HepG2 (cell line): ENCODE data around the gene ADCY10. TPM values are rescaled to one million over a fixed set of nuclear protein-coding genes. Genes with fewer than 3 reads are reported as not detected.

ENCODE experiments used
- ATAC-seq: fragments of 200-7000 bp; cut with Tn5 transposase; 3 replicates; pipeline ENCODE4 v1.9.1; 2020; ENCODE audit warnings: mild to moderate bottlenecking, moderate library complexity
- BruUV-seq: library from RNA; stranded (reverse); fragments of 400-500 nt; replicated peaks from 2 replicates; lab custom pipeline; 2021; lab: Mats Ljungman, UMichigan
- CTCF ChIA-PET: fragments of 300-600 bp; formaldehyde crosslinking; extraction: SDS; loops from one replicate; lab custom pipeline; 2021; ENCODE audit warnings: low total read pairs, inconsistent platforms, low intra/inter-chr PET ratio; lab: Yijun Ruan, JAX
- POLR2A ChIA-PET: fragments of 350-600 bp; sonication (Branson Sonifier 250); formaldehyde crosslinking; loops from one replicate; lab custom pipeline; 2020; ENCODE audit warnings: antibody characterized with exemption, inconsistent platforms; lab: Yijun Ruan, JAX
- DNase-seq: peaks from one replicate; pipeline ENCODE4 v3.0.0-alpha.2; 2015; ENCODE audit warnings: low spot score
- FAIRE-seq: peaks from 3 replicates; lab custom pipeline; 2011; peaks lifted over from hg19 to GRCh38; lab: Jason Lieb, UNC
- H2AFZ ChIP-seq: one replicate; pipeline ENCODE4 v1.6.1; 2011; ENCODE audit warnings: low read length, inconsistent platforms
- H3K27ac ChIP-seq: fragments of 300-600 bp; 3 replicates; pipeline ENCODE4 v1.8.0; 2011; ENCODE audit warnings: mixed run types, mild to moderate bottlenecking, mixed read lengths, low read length, inconsistent platforms; ENCODE audit not compliant: insufficient read depth; ENCODE audit errors: extremely low read length
- H3K27me3 ChIP-seq, 2 experiments: fragments of 200-600 bp in 1 of 2; 2 replicates in 1 of 2; 3 replicates in 1 of 2; pipeline versions ENCODE4 v1.6.0 to v1.8.0; 2011; ENCODE audit warnings: low read length in 2 of 2, mild to moderate bottlenecking in 2 of 2, moderate library complexity in 2 of 2, inconsistent platforms in 1 of 2; ENCODE audit not compliant: insufficient read depth in 2 of 2, control insufficient read depth in 1 of 2
- H3K36me3 ChIP-seq, 2 experiments: fragments of 200-600 bp in 1 of 2; replicated peaks in 1 of 2; 2 replicates in 1 of 2; 3 replicates in 1 of 2; pipeline versions ENCODE4 v1.5.1 to v1.8.0; 2011; ENCODE audit warnings: low read length in 2 of 2, inconsistent platforms in 1 of 2; ENCODE audit not compliant: insufficient read depth in 2 of 2, control insufficient read depth in 1 of 2
- H3K4me1 ChIP-seq: 2 replicates; pipeline ENCODE4 v1.5.1; 2012; ENCODE audit warnings: low read length, inconsistent platforms; ENCODE audit not compliant: insufficient read depth
- H3K4me2 ChIP-seq: 2 replicates; pipeline ENCODE4 v1.6.0; 2011; ENCODE audit warnings: low read depth, low read length, inconsistent platforms
- H3K4me3 ChIP-seq, 3 experiments: fragments of 200-600 bp in 1 of 3; sonication (generic), shearing (Covaris generic) in 1 of 3; replicated peaks in 1 of 3; 2 replicates each; pipeline ENCODE4 v1.5.1; 2011 to 2016; ENCODE audit warnings: low read length in 3 of 3, inconsistent platforms in 2 of 3, low read depth in 2 of 3, mild to moderate bottlenecking in 2 of 3, control low read depth in 1 of 3, mixed read lengths in 1 of 3; ENCODE audit not compliant: insufficient read depth in 1 of 3
- H3K79me2 ChIP-seq: one replicate; pipeline ENCODE4 v1.6.1; 2011; ENCODE audit warnings: low read length, inconsistent platforms; ENCODE audit not compliant: insufficient read depth
- H3K9ac ChIP-seq: 2 replicates; pipeline ENCODE4 v1.6.0; 2011; ENCODE audit warnings: mild to moderate bottlenecking, low read depth, low read length, inconsistent platforms; ENCODE audit not compliant: insufficient read depth
- H3K9me3 ChIP-seq: 2 replicates; pipeline ENCODE4 v1.5.1; 2012; ENCODE audit warnings: mild to moderate bottlenecking, low read length
- H4K20me1 ChIP-seq: 2 replicates; pipeline ENCODE4 v1.6.0; 2011; ENCODE audit warnings: inconsistent platforms, mild to moderate bottlenecking, low read length, moderate library complexity; ENCODE audit not compliant: insufficient read depth
- CCDC6 ChIP-seq: sonication (generic); formaldehyde crosslinking; IDR thresholded peaks from 2 replicates; pipeline ENCODE4 v1.8.1; 2022; ENCODE audit warnings: mild to moderate bottlenecking, missing genetic modification reagents, moderate library complexity
- GFI1 ChIP-seq: sonication (generic); formaldehyde crosslinking; IDR thresholded peaks from 2 replicates; pipeline ENCODE4 v1.5.0; 2020; ENCODE audit warnings: missing genetic modification reagents, mild to moderate bottlenecking, borderline replicate concordance
- HNF4G ChIP-seq, 2 experiments: sonication (generic) in 1 of 2; formaldehyde crosslinking in 1 of 2; IDR thresholded peaks; 2 replicates each; pipeline versions ENCODE4 v1.4.0 to v1.6.1; 2011 to 2020; ENCODE audit warnings: borderline replicate concordance in 2 of 2, low read depth in 2 of 2, mild to moderate bottlenecking in 2 of 2, low read length in 1 of 2, missing genetic modification reagents in 1 of 2, moderate library complexity in 1 of 2
- JUND ChIP-seq: sonication (generic); formaldehyde crosslinking; IDR thresholded peaks from 2 replicates; pipeline ENCODE4 v1.8.0; 2022; ENCODE audit warnings: mild to moderate bottlenecking, missing genetic modification reagents
- RARG ChIP-seq: sonication (generic); formaldehyde crosslinking; IDR thresholded peaks from 2 replicates; pipeline ENCODE4 v1.4.0; 2020; ENCODE audit warnings: low read depth, mild to moderate bottlenecking, missing genetic modification reagents
- RBFOX2 ChIP-seq: fragments of 200-400 bp; formaldehyde crosslinking; IDR thresholded peaks from 2 replicates; pipeline ENCODE4 v1.6.1; 2017; ENCODE audit warnings: low read depth, mild to moderate bottlenecking, low read length
- RXRA ChIP-seq: sonication (generic); formaldehyde crosslinking; IDR thresholded peaks from 2 replicates; pipeline ENCODE4 v1.5.1; 2020; ENCODE audit warnings: missing genetic modification reagents
- SALL2 ChIP-seq: sonication (generic); formaldehyde crosslinking; IDR thresholded peaks from 2 replicates; pipeline ENCODE4 v1.8.1; 2023; ENCODE audit warnings: mild to moderate bottlenecking, missing genetic modification reagents, inconsistent platforms
- SNAPC4 ChIP-seq: sonication (generic); formaldehyde crosslinking; IDR thresholded peaks from 2 replicates; pipeline ENCODE4 v1.4.0; 2020; ENCODE audit warnings: mild to moderate bottlenecking, missing genetic modification reagents
- ZBTB38 ChIP-seq: sonication (generic); formaldehyde crosslinking; IDR thresholded peaks from 2 replicates; pipeline ENCODE4 v1.5.1; 2020; ENCODE audit warnings: mild to moderate bottlenecking, missing genetic modification reagents
- ZFP62 ChIP-seq: sonication (generic); formaldehyde crosslinking; IDR thresholded peaks from 2 replicates; pipeline ENCODE4 v1.4.0; 2020; ENCODE audit warnings: missing genetic modification reagents
- ZKSCAN5 ChIP-seq: sonication (generic); formaldehyde crosslinking; IDR thresholded peaks from 2 replicates; pipeline ENCODE4 v1.5.1; 2020; ENCODE audit warnings: mild to moderate bottlenecking, missing genetic modification reagents
- ZMYM2 ChIP-seq: sonication (generic); formaldehyde crosslinking; IDR thresholded peaks from 2 replicates; pipeline ENCODE4 v1.8.0; 2022; ENCODE audit warnings: mild to moderate bottlenecking, missing genetic modification reagents
- ZNF260 ChIP-seq: sonication (generic); formaldehyde crosslinking; IDR thresholded peaks from 2 replicates; pipeline ENCODE4 v1.4.0; 2020; ENCODE audit warnings: missing genetic modification reagents, low read depth, mild to moderate bottlenecking, borderline replicate concordance
- ZNF343 ChIP-seq: sonication (generic); formaldehyde crosslinking; IDR thresholded peaks from 2 replicates; pipeline ENCODE4 v1.4.0; 2020; ENCODE audit warnings: mild to moderate bottlenecking, missing genetic modification reagents
- ZNF350 ChIP-seq: sonication (generic); formaldehyde crosslinking; IDR thresholded peaks from 2 replicates; pipeline ENCODE4 v1.4.0; 2020; ENCODE audit warnings: mild to moderate bottlenecking, low read depth, missing genetic modification reagents, borderline replicate concordance
- ZNF713 ChIP-seq: sonication (generic); formaldehyde crosslinking; IDR thresholded peaks from 2 replicates; pipeline ENCODE4 v1.4.0; 2020; ENCODE audit warnings: mild to moderate bottlenecking, missing genetic modification reagents
- ZNF724P ChIP-seq: sonication (generic); formaldehyde crosslinking; IDR thresholded peaks from 2 replicates; pipeline ENCODE4 v1.8.0; 2022; ENCODE audit warnings: missing genetic modification reagents, borderline replicate concordance
- ZNF773 ChIP-seq: sonication (generic); formaldehyde crosslinking; IDR thresholded peaks from 2 replicates; pipeline ENCODE4 v1.4.0; 2020; ENCODE audit warnings: missing genetic modification reagents, borderline replicate concordance
- ZNF879 ChIP-seq: sonication (generic); formaldehyde crosslinking; IDR thresholded peaks from 2 replicates; pipeline ENCODE4 v1.8.1; 2023; ENCODE audit warnings: missing genetic modification reagents
- WGBS: methylation state at CpG from one replicate; pipeline ENCODE4 v1.1.6; 2017; ENCODE audit warnings: low lambda C conversion rate; 5-methylcytosine and 5-hydroxymethylcytosine counted together
- in situ Hi-C: cut with HindIII; loops from 2 replicates; pipeline ENCODE4 v1.10.0; 2017; ENCODE audit warnings: low pct_unique_long_range_greater_than_20kb; ENCODE audit not compliant: extremely low pct_ligation_motif_present
- intact Hi-C: fragments of 100-400 bp; cut with micrococcal nuclease; formaldehyde crosslinking; loops from one replicate; pipeline ENCODE4 v1.10.0; 2022; ENCODE audit not compliant: unreplicated experiment
- polyA plus RNA-seq, 8 experiments: library from polyadenylated mRNA; depleted of rRNA in 3 of 8; stranded (reverse) in 7 of 8; unstranded in 1 of 8; fragments of >200 nt; fragmentation: Illumina TruSeq in 4 of 8; extraction: Trizol in 4 of 8; gene quantifications; 2 replicates each; pipeline versions ENCODE4 v1.2.1 to v1.2.3, GENCODE V29; 2011 to 2016; ENCODE audit warnings: low read depth in 4 of 8, missing spikeins in 1 of 8, mixed read lengths in 1 of 8; ENCODE audit not compliant: insufficient read depth in 1 of 8
- total RNA-seq, 5 experiments: library from RNA; depleted of rRNA; stranded (reverse); fragments of >200 nt; fragmentation: Illumina TruSeq; extraction: Trizol; gene quantifications; 2 replicates each; pipeline ENCODE4 v1.2.3, GENCODE V29; 2016; ENCODE audit warnings: low read depth in 1 of 5

The ADCY10 gene
- total and polyA plus RNA-seq, 2 of the 13 experiments (the other 11 are each of a cell fraction or from before 2014, with no cell fraction given) = 0.02 to 0.03 TPM

- Histone ChIP-seq H3K27ac (no peak overlapping the region), H3K36me3 (peaks cover 0 to 5% of the 10 kb centered on the region in 2 experiments; a peak in 1 of 5 replicates), H3K79me2 (peaks cover 13% of the 10 kb centered on the region), H2AFZ (no peak overlapping the region), H4K20me1 (peaks cover 2% of the 10 kb centered on the region), H3K9me3 (no peaks in the 10 kb centered on the region), H3K4me3 (no peak overlapping the region), H3K4me1 (peaks cover 20% of the 10 kb centered on the region), H3K27me3 (no peaks in the 10 kb centered on the region), H3K9ac (no peak overlapping the region), H3K4me2 (no peak overlapping the region)
- no TSS peak for BruUV-seq
- ChIA-PET POLR2A (no interaction called here), CTCF (no interaction called here)
- no peak for ATAC-seq
- in situ Hi-C loops (no loop called here), intact Hi-C loops (no loop called here)
- no peak for DNase-seq
- FAIRE-seq = no peak
- TF ChIP-seq ZNF773 = no peak
- no peak for TF ChIP-seq ZBTB38 (CRISPR knock-in tag)
- no peak for TF ChIP-seq GFI1 (CRISPR knock-in tag)
- no peak for TF ChIP-seq ZNF713
- TF ChIP-seq ZNF350 (CRISPR knock-in tag) = no peak
- TF ChIP-seq HNF4G (IDR thresholded peaks at IDR 0.05; ENCODE audit: borderline replicate concordance, low read depth, low read length) = no peak
- no peak for TF ChIP-seq HNF4G (CRISPR knock-in tag; IDR thresholded peaks at IDR 0.05; ENCODE audit: borderline replicate concordance, low read depth)
- TF ChIP-seq RXRA (CRISPR knock-in tag) = no peak
- no peak for TF ChIP-seq RARG
- no peak for TF ChIP-seq JUND (CRISPR knock-in tag)
- no peak for TF ChIP-seq ZNF724P (CRISPR knock-in tag)
- no peak for TF ChIP-seq ZNF260
- TF ChIP-seq ZNF879 (CRISPR knock-in tag) = no peak
- no peak for TF ChIP-seq SNAPC4 (CRISPR knock-in tag)
- TF ChIP-seq CCDC6 (CRISPR knock-in tag) = no peak
- no peak for TF ChIP-seq ZFP62 (CRISPR knock-in tag)
- no peak for TF ChIP-seq RBFOX2
- TF ChIP-seq ZNF343 (CRISPR knock-in tag) = no peak
- no peak for TF ChIP-seq SALL2 (CRISPR knock-in tag)
- TF ChIP-seq ZMYM2 (CRISPR knock-in tag) = no peak
- TF ChIP-seq ZKSCAN5 = no peak
- WGBS = 94% methylated on average over 8 of the region's 8 CpGs
Observed at GRCh38 chr1:167762061-167762746, 151.7 kb downstream of the ADCY10 start.
